HCT116 (cell line): ENCODE results near the gene EGFL6. TPM values are rescaled to one million over a fixed set of nuclear protein-coding genes. Genes with fewer than 3 reads are reported as not detected.

ENCODE experiments used
- ATAC-seq: fragments of 200-7000 bp; cut with Tn5 transposase; 2 replicates; pipeline ENCODE4 v1.9.1; 2020; ENCODE audit warnings: mild to moderate bottlenecking, moderate library complexity
- BruUV-seq: library from RNA; stranded (reverse); fragments of 400-500 nt; replicated peaks from 2 replicates; lab custom pipeline; 2021; lab: Mats Ljungman, UMichigan
- CTCF ChIA-PET: fragments of 300-600 bp; sonication (Branson Sonifier 250); formaldehyde crosslinking; loops from one replicate; lab custom pipeline; 2021; ENCODE audit warnings: antibody characterized with exemption; lab: Charles Lee
- POLR2A ChIA-PET: fragments of 300-600, 350-600 bp; sonication (Branson Sonifier 250); formaldehyde crosslinking; loops from one replicate; lab custom pipeline; 2021; ENCODE audit warnings: antibody characterized with exemption; lab: Charles Lee
- RAD21 ChIA-PET, 2 experiments: fragments of 300-600 bp; sonication (Branson Sonifier 250); formaldehyde crosslinking; loops; one replicate each; lab custom pipeline; 2023; ENCODE audit warnings: low total read pairs in 2 of 2; ENCODE audit not compliant: uncharacterized antibody in 2 of 2, unreplicated experiment in 2 of 2, low non-redundant PET in 1 of 2; lab: Charles Lee
- DNase-seq: peaks from one replicate; pipeline ENCODE4 v3.0.0-alpha.2; 2010; ENCODE audit warnings: low read depth, low spot score
- H2AFZ ChIP-seq: fragments of 200-600 bp; shearing (Covaris generic), sonication (generic); 2 replicates; pipeline ENCODE4 v1.6.1; 2017; ENCODE audit warnings: low read depth, mixed run types, mixed read lengths, antibody characterized with exemption, low read length; ENCODE audit not compliant: poor library complexity, severe bottlenecking
- H3K27ac ChIP-seq: 2 replicates; pipeline ENCODE4 v1.5.1; 2012; ENCODE audit warnings: low read depth, low read length
- H3K27me3 ChIP-seq: fragments of 200-600 bp; sonication (generic); 2 replicates; pipeline ENCODE4 v1.6.1; 2016; ENCODE audit warnings: mixed run types, low read length, mixed read lengths; ENCODE audit not compliant: insufficient read depth
- H3K36me3 ChIP-seq, 2 experiments: fragments of 200-500 bp in 1 of 2; fragments of 200-600 bp in 1 of 2; sonication (Bioruptor generic) in 1 of 2; sonication (generic) in 1 of 2; 2 replicates each; pipeline versions ENCODE4 v1.5.1 to v1.6.1; 2014 to 2016; ENCODE audit warnings: low read length in 2 of 2, inconsistent platforms in 1 of 2, mixed read lengths in 1 of 2, mixed run types in 1 of 2; ENCODE audit not compliant: insufficient read depth in 2 of 2, control insufficient read depth in 1 of 2
- H3K4me1 ChIP-seq, 2 experiments: fragments of 200-600 bp in 1 of 2; sonication (generic) in 1 of 2; 2 replicates each; pipeline versions ENCODE4 v1.5.1 to v1.6.1; 2012 to 2017; ENCODE audit warnings: low read length in 2 of 2, inconsistent platforms in 1 of 2, mild to moderate bottlenecking in 1 of 2, mixed read lengths in 1 of 2, mixed run types in 1 of 2, moderate library complexity in 1 of 2; ENCODE audit not compliant: insufficient read depth in 2 of 2, control insufficient read depth in 1 of 2
- H3K4me2 ChIP-seq: fragments of 200-600 bp; sonication (generic); 2 replicates; pipeline ENCODE4 v1.6.1; 2017; ENCODE audit warnings: mixed run types, low read length, mixed read lengths
- H3K4me3 ChIP-seq, 2 experiments: fragments of 200-600 bp in 1 of 2; sonication (generic) in 1 of 2; replicated peaks in 1 of 2; 2 replicates each; pipeline ENCODE4 v1.5.1; 2011 to 2016; ENCODE audit warnings: low read length in 2 of 2, control low read depth in 1 of 2, low read depth in 1 of 2, mild to moderate bottlenecking in 1 of 2, mixed read lengths in 1 of 2, mixed run types in 1 of 2
- H3K79me2 ChIP-seq: fragments of 200-600 bp; sonication (generic); 2 replicates; pipeline ENCODE4 v1.6.1; 2017; ENCODE audit warnings: mild to moderate bottlenecking, mixed run types, low read length, moderate library complexity, mixed read lengths; ENCODE audit not compliant: insufficient read depth
- H3K9ac ChIP-seq: fragments of 200-600 bp; sonication (generic); 2 replicates; pipeline ENCODE4 v1.6.1; 2016; ENCODE audit warnings: low read length, mixed read lengths
- H3K9me2 ChIP-seq: fragments of 200-600 bp; sonication (generic), shearing (Covaris generic); 2 replicates; pipeline ENCODE4 v1.6.1; 2017; ENCODE audit warnings: mixed run types, mild to moderate bottlenecking, moderate library complexity; ENCODE audit not compliant: insufficient read depth
- H3K9me3 ChIP-seq, 2 experiments: fragments of 200-500 bp in 1 of 2; fragments of 200-600 bp in 1 of 2; sonication (Bioruptor generic) in 1 of 2; sonication (generic) in 1 of 2; 2 replicates each; pipeline ENCODE4 v1.6.1; 2014 to 2017; ENCODE audit warnings: low read length in 2 of 2, mixed read lengths in 2 of 2, inconsistent platforms in 1 of 2, low read depth in 1 of 2, mild to moderate bottlenecking in 1 of 2, mixed run types in 1 of 2, moderate library complexity in 1 of 2; ENCODE audit not compliant: control insufficient read depth in 1 of 2, insufficient read depth in 1 of 2
- H4K20me1 ChIP-seq: fragments of 200-600 bp; sonication (generic), shearing (Covaris generic); 2 replicates; pipeline ENCODE4 v1.6.1; 2017; ENCODE audit warnings: mixed run types, mild to moderate bottlenecking, moderate library complexity; ENCODE audit not compliant: insufficient read depth
- ATF3 ChIP-seq: IDR thresholded peaks from 2 replicates; pipeline ENCODE4 v1.6.1; 2012
- CEBPB ChIP-seq: IDR thresholded peaks from 2 replicates; pipeline ENCODE4 v1.6.1; 2012; ENCODE audit warnings: low read depth
- ELF1 ChIP-seq: IDR thresholded peaks from 2 replicates; pipeline ENCODE4 v1.6.1; 2012; ENCODE audit warnings: low read depth, borderline replicate concordance
- FOSL1 ChIP-seq: IDR thresholded peaks from 2 replicates; pipeline ENCODE4 v1.6.1; 2012; ENCODE audit warnings: low read depth
- MAX ChIP-seq: IDR thresholded peaks from 2 replicates; pipeline ENCODE4 v1.6.1; 2012
- POLR2A ChIP-seq: IDR thresholded peaks from 2 replicates; pipeline ENCODE4 v1.7.0; 2011; ENCODE audit warnings: borderline replicate concordance; ENCODE audit not compliant: insufficient read depth, insufficient read length; ENCODE audit errors: extremely low read depth
- RAD21 ChIP-seq: IDR thresholded peaks from 2 replicates; pipeline ENCODE4 v1.6.1; 2012; ENCODE audit warnings: low read depth, mild to moderate bottlenecking
- REST ChIP-seq: IDR thresholded peaks from 2 replicates; pipeline ENCODE4 v1.6.1; 2012; ENCODE audit warnings: low read depth
- SIN3A ChIP-seq: IDR thresholded peaks from 2 replicates; pipeline ENCODE4 v1.6.1; 2012; ENCODE audit warnings: low read depth
- TCF7L2 ChIP-seq: IDR thresholded peaks from 2 replicates; pipeline ENCODE4 v1.7.0; 2011; ENCODE audit warnings: borderline replicate concordance, inconsistent platforms; ENCODE audit not compliant: insufficient read depth, insufficient read length; ENCODE audit errors: extremely low read depth
- YY1 ChIP-seq: IDR thresholded peaks from 2 replicates; pipeline ENCODE4 v1.6.1; 2011; ENCODE audit warnings: low read length, low read depth, moderate library complexity, mild to moderate bottlenecking; ENCODE audit not compliant: insufficient replicate concordance; ENCODE audit errors: extremely low read depth
- ZFX ChIP-seq: fragments of 450-650 bp; IDR thresholded peaks from 2 replicates; pipeline ENCODE4 v1.6.1; 2017
- ZNF274 ChIP-seq: fragments of 200-500 bp; sonication (Bioruptor generic); IDR thresholded peaks from 2 replicates; pipeline ENCODE4 v1.6.1; 2014; ENCODE audit warnings: mild to moderate bottlenecking, low read depth, low read length, inconsistent platforms
- intact Hi-C: fragments of 100-400 bp; cut with micrococcal nuclease; formaldehyde crosslinking; loops from 2 replicates; pipeline ENCODE4 v1.10.0; 2022
- total RNA-seq: library from RNA; stranded (reverse); gene quantifications from one replicate; pipeline ENCODE4 v1.2.1, GENCODE V29; 2021; ENCODE audit not compliant: unreplicated experiment
- TF ChIP-seq, protein P1 (sequence below), 3 experiments: fragments of 200-600 bp in 1 of 3; sonication (generic) in 1 of 3; IDR thresholded peaks in 2 of 3; conservative IDR thresholded peaks in 1 of 3; 2 replicates each; pipeline ENCODE4 v1.5.1; 2012 to 2017; ENCODE audit warnings: low read depth in 2 of 3, low read length in 2 of 3, antibody characterized with exemption in 1 of 3, borderline replicate concordance in 1 of 3, control low read depth in 1 of 3, mild to moderate bottlenecking in 1 of 3, mixed read lengths in 1 of 3, mixed run types in 1 of 3, moderate library complexity in 1 of 3; ENCODE audit not compliant: insufficient read depth in 1 of 3

Gene EGFL6
- total RNA-seq, 1 experiment from 2014 or later = not detected

DNA sequence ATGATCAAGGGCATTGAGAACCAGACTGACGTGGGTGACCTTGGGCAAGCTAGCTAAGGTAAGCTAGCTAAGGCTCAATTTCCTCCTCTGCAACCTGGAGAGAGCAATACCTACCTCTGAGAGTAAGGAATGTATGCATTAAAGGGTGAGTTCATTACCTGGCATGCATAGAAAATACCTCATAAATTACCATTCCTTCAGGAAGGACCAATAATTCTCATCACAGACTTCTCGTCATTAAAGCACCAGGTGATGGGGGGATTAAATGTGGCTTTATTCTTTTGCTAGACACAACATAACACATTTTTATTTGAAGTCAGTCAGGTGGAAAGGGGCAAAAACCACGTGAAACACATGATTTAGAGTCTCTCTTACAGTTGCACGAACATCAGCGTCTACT, 21.5 kb downstream of the EGFL6 start:
- no peaks in the 10 kb centered on the region for H3K79me2 ChIP-seq
- H3K4me2 ChIP-seq = no peak overlapping the region
- RAD21 ChIA-PET = no interaction called here
- TF ChIP-seq FOSL1 = no peak
- TF ChIP-seq ELF1 = no peak
- no peak for TF ChIP-seq MAX
- no peaks in the 10 kb centered on the region for H3K36me3 ChIP-seq
- no peaks in the 10 kb centered on the region for H4K20me1 ChIP-seq
- POLR2A ChIA-PET = no interaction called here
- no peaks in the 10 kb centered on the region for H3K27me3 ChIP-seq
- CTCF ChIA-PET = no interaction called here
- ATAC-seq (no peak), DNase-seq (no peak)
- H3K9me2 ChIP-seq = no peaks in the 10 kb centered on the region
- H2AFZ ChIP-seq = no peak overlapping the region
- BruUV-seq = no TSS peak
- intact Hi-C loops = no loop called here
- no peaks in the 10 kb centered on the region for H3K9me3 ChIP-seq
- no peak overlapping the region for H3K9ac ChIP-seq
- no peaks in the 10 kb centered on the region for H3K4me1 ChIP-seq
- H3K27ac ChIP-seq = no peak overlapping the region
- no peak overlapping the region for H3K4me3 ChIP-seq

GRCh38 chrX:13597874-13598273, 28.5 kb downstream of the EGFL6 start:
- Histone ChIP-seq H3K9ac (no peak overlapping the region), H3K9me3 (no peaks in the 10 kb centered on the region), H3K27me3 (no peaks in the 10 kb centered on the region), H3K4me1 (no peaks in the 10 kb centered on the region), H3K4me2 (no peak overlapping the region), H3K79me2 (no peaks in the 10 kb centered on the region), H3K27ac (no peak overlapping the region), H3K4me3 (no peak overlapping the region), H4K20me1 (no peaks in the 10 kb centered on the region), H2AFZ (no peak overlapping the region), H3K9me2 (no peaks in the 10 kb centered on the region), H3K36me3 (no peaks in the 10 kb centered on the region)
- intact Hi-C loops = no loop called here
- POLR2A ChIA-PET = no interaction called here
- ATAC-seq = no peak
- RAD21 ChIA-PET = no interaction called here
- no TSS peak for BruUV-seq
- CTCF ChIA-PET = no interaction called here
- no peak for DNase-seq
- TF ChIP-seq ELF1 (no peak), ATF3 (no peak), REST (no peak), RAD21 (no peak), SIN3A (no peak), CEBPB (no peak), TCF7L2 (no peak), POLR2A (no peak), ZFX (no peak), ZNF274 (no peak), FOSL1 (no peak), YY1 (no peak)
- TF ChIP-seq, protein P1, sequence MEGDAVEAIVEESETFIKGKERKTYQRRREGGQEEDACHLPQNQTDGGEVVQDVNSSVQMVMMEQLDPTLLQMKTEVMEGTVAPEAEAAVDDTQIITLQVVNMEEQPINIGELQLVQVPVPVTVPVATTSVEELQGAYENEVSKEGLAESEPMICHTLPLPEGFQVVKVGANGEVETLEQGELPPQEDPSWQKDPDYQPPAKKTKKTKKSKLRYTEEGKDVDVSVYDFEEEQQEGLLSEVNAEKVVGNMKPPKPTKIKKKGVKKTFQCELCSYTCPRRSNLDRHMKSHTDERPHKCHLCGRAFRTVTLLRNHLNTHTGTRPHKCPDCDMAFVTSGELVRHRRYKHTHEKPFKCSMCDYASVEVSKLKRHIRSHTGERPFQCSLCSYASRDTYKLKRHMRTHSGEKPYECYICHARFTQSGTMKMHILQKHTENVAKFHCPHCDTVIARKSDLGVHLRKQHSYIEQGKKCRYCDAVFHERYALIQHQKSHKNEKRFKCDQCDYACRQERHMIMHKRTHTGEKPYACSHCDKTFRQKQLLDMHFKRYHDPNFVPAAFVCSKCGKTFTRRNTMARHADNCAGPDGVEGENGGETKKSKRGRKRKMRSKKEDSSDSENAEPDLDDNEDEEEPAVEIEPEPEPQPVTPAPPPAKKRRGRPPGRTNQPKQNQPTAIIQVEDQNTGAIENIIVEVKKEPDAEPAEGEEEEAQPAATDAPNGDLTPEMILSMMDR (IDR thresholded peaks at IDR 0.05 in 2 of 3, conservative IDR thresholded peaks at IDR 0.05 in 1 of 3; ENCODE audit: borderline replicate concordance in 1 of 3, insufficient read depth in 1 of 3, low read depth in 2 of 3, low read length in 2 of 3) = no peak
